Measurements from ENCODE around the gene BHLHE40. TPM values are rescaled to one million over a fixed set of nuclear protein-coding genes. Genes with fewer than 3 reads are reported as not detected.

BHLHE40 gene
- polyA plus RNA-seq, 2 of the 4 experiments (the other 2 are of a cell fraction), result 102 to 160 TPM

DNA sequence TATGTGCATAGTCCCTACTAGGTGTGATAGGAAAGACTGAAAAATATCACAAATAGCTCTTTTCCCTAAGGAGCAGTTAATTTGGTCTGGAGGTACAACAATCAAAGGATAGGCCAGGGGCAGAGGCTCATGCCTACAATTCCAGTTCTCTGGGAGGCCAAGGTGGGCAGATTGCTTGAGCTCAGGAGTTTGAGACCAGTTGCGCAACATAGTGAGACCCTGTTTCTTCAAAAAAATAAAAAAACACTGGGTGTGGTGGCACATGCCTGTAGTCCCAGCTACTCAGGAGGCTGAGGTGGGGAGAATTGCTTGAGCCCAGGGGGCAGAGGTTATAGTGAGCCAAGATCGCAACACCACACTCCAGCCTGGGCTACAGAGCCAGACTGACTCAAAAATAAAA lies 30.2 kb upstream of the BHLHE40 start:
- Histone ChIP-seq H3K4me2 (0 out of 3 replicates have a peak overlapping the region, but pooled peaks have one; percentile 12), H3K9me3 (0 out of 3 replicates have a peak, but pooled peaks cover 3% of the 10 kb centered on the region), H3K4me3 (no peak overlapping the region), H3K27ac (peak overlapping the region in 1 of 2 experiments; percentile 18; a peak in 1 of 6 replicates), H3K4me1 (peaks cover 34% of the 10 kb centered on the region)
- FAIRE-seq (no peak), DNase-seq (ENCODE audit: low read depth in 1 of 2, low spot score in 1 of 2) (no peak), ATAC-seq (no peak)
- WGBS (ENCODE audit: missing lambda C conversion rate), result 100% methylated on average over 2 of the region's 2 CpGs
- ChIA-PET POLR2A (interaction anchor here (0.6 kb wide), 1 partner anchor 14 kb away, joined by 3 read pairs; no protein-coding TSS in a partner anchor), CTCF (interaction anchor here (0.6 to 1.3 kb wide), 6 partner anchors 9 to 238 kb away, joined by 3 read pairs; no protein-coding TSS in a partner anchor)
- TF ChIP-seq HOXB5 (CRISPR knock-in tag; IDR thresholded peaks at IDR 0.05) (no peak), CEBPB (IDR thresholded peaks at IDR 0.05) (peak; percentile 75 to 77; a peak in 3 of 4 replicates)

DNA sequence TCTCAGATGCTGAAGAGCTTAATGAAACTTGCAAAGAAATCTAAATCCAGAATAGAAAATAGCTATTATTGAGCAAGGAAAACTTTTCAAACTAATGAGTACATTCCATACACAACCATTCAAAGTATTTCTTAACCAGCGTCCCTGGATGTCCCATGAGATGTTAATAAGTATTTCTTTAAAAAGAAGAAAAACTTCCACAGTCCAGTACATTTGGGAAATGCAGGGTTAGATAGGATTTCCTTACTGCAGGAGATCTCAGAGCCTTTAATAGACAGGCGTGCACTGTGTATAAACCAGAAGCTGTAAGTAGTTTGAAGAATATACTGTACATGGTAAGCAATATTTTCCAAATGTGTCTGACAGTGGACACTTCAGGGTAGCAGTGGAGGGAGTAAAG lies 29.6 kb upstream of the BHLHE40 start:
- no peak for FAIRE-seq
- H3K27ac ChIP-seq, result peak overlapping the region in 1 of 2 experiments; percentile 70; a peak in 4 of 6 replicates
- ChIA-PET POLR2A (no interaction called here), CTCF (interaction anchor here (0.6 to 1.3 kb wide), 4 partner anchors 18 to 238 kb away, joined by 3 read pairs; no protein-coding TSS in a partner anchor)
- H3K4me2 ChIP-seq, result 0 out of 3 replicates have a peak overlapping the region, but pooled peaks have one; percentile 12
- TF ChIP-seq RCOR1 (IDR thresholded peaks at IDR 0.05; ENCODE audit: low read depth, low read length) (no peak), FOSL2 (IDR thresholded peaks at IDR 0.05) (no peak), FOSL2 (CRISPR knock-in tag; IDR thresholded peaks at IDR 0.05) (no peak), HOXA7 (CRISPR knock-in tag; IDR thresholded peaks at IDR 0.05) (no peak), MAZ (IDR thresholded peaks at IDR 0.05; ENCODE audit: borderline replicate concordance, low read depth, low read length) (no peak), BHLHE40 (IDR thresholded peaks at IDR 0.05; ENCODE audit: low read depth, low read length) (no peak), HEYL (CRISPR knock-in tag; IDR thresholded peaks at IDR 0.05) (no peak), CBX8 (IDR thresholded peaks at IDR 0.05) (no peak), MYC (IDR thresholded peaks at IDR 0.05; ENCODE audit: borderline replicate concordance, low read length) (no peak), EP300 (IDR thresholded peaks at IDR 0.05) (no peak), FOXS1 (CRISPR knock-in tag; IDR thresholded peaks at IDR 0.05) (no peak), CEBPB (IDR thresholded peaks at IDR 0.05) (no peak), NFE2L2 (conservative IDR thresholded peaks at IDR 0.05; ENCODE audit: low read length) (no peak), MAFK (IDR thresholded peaks at IDR 0.05; ENCODE audit: partially characterized antibody) (no peak), HOXB5 (CRISPR knock-in tag; IDR thresholded peaks at IDR 0.05) (no peak)
- TF ChIP-seq, protein P1, sequence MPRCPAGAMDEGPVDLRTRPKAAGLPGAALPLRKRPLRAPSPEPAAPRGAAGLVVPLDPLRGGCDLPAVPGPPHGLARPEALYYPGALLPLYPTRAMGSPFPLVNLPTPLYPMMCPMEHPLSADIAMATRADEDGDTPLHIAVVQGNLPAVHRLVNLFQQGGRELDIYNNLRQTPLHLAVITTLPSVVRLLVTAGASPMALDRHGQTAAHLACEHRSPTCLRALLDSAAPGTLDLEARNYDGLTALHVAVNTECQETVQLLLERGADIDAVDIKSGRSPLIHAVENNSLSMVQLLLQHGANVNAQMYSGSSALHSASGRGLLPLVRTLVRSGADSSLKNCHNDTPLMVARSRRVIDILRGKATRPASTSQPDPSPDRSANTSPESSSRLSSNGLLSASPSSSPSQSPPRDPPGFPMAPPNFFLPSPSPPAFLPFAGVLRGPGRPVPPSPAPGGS (IDR thresholded peaks at IDR 0.05), result no peak
- TF ChIP-seq, protein P2, sequence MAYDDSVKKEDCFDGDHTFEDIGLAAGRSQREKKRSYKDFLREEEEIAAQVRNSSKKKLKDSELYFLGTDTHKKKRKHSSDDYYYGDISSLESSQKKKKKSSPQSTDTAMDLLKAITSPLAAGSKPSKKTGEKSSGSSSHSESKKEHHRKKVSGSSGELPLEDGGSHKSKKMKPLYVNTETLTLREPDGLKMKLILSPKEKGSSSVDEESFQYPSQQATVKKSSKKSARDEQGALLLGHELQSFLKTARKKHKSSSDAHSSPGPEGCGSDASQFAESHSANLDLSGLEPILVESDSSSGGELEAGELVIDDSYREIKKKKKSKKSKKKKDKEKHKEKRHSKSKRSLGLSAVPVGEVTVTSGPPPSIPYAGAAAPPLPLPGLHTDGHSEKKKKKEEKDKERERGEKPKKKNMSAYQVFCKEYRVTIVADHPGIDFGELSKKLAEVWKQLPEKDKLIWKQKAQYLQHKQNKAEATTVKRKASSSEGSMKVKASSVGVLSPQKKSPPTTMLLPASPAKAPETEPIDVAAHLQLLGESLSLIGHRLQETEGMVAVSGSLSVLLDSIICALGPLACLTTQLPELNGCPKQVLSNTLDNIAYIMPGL (CRISPR knock-in tag; IDR thresholded peaks at IDR 0.05; ENCODE audit: borderline replicate concordance), result no peak
- TF ChIP-seq, protein P3, sequence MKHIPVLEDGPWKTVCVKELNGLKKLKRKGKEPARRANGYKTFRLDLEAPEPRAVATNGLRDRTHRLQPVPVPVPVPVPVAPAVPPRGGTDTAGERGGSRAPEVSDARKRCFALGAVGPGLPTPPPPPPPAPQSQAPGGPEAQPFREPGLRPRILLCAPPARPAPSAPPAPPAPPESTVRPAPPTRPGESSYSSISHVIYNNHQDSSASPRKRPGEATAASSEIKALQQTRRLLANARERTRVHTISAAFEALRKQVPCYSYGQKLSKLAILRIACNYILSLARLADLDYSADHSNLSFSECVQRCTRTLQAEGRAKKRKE (CRISPR knock-in tag; IDR thresholded peaks at IDR 0.05; ENCODE audit: low read depth), result no peak
- TF ChIP-seq, protein P4, sequence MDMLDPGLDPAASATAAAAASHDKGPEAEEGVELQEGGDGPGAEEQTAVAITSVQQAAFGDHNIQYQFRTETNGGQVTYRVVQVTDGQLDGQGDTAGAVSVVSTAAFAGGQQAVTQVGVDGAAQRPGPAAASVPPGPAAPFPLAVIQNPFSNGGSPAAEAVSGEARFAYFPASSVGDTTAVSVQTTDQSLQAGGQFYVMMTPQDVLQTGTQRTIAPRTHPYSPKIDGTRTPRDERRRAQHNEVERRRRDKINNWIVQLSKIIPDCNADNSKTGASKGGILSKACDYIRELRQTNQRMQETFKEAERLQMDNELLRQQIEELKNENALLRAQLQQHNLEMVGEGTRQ (IDR thresholded peaks at IDR 0.05), result no peak
- TF ChIP-seq, protein P5, sequence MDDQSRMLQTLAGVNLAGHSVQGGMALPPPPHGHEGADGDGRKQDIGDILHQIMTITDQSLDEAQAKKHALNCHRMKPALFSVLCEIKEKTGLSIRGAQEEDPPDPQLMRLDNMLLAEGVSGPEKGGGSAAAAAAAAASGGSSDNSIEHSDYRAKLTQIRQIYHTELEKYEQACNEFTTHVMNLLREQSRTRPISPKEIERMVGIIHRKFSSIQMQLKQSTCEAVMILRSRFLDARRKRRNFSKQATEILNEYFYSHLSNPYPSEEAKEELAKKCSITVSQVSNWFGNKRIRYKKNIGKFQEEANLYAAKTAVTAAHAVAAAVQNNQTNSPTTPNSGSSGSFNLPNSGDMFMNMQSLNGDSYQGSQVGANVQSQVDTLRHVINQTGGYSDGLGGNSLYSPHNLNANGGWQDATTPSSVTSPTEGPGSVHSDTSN (IDR thresholded peaks at IDR 0.05), result no peak
- TF ChIP-seq, protein P6, sequence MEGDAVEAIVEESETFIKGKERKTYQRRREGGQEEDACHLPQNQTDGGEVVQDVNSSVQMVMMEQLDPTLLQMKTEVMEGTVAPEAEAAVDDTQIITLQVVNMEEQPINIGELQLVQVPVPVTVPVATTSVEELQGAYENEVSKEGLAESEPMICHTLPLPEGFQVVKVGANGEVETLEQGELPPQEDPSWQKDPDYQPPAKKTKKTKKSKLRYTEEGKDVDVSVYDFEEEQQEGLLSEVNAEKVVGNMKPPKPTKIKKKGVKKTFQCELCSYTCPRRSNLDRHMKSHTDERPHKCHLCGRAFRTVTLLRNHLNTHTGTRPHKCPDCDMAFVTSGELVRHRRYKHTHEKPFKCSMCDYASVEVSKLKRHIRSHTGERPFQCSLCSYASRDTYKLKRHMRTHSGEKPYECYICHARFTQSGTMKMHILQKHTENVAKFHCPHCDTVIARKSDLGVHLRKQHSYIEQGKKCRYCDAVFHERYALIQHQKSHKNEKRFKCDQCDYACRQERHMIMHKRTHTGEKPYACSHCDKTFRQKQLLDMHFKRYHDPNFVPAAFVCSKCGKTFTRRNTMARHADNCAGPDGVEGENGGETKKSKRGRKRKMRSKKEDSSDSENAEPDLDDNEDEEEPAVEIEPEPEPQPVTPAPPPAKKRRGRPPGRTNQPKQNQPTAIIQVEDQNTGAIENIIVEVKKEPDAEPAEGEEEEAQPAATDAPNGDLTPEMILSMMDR (IDR thresholded peaks at IDR 0.05), result no peak
- H3K9me3 ChIP-seq, result no peaks in the 10 kb centered on the region
- H3K4me1 ChIP-seq, result peaks cover 34% of the 10 kb centered on the region
- DNase-seq (ENCODE audit: low read depth in 1 of 2, low spot score in 1 of 2), result no peak
- WGBS (ENCODE audit: missing lambda C conversion rate), result 83% methylated on average over 2 of the region's 2 CpGs
- ATAC-seq, result no peak
- H3K4me3 ChIP-seq, result no peak overlapping the region
